CD4-positive, alpha-beta memory T cell (primary cell): ENCODE results near the gene AUNIP. TPM values are rescaled to one million over a fixed set of nuclear protein-coding genes. Genes with fewer than 3 reads are reported as not detected.

Experiments used
- CTCF ChIA-PET: fragments of 350-600 bp; sonication (Branson Sonifier 250); formaldehyde crosslinking; loops from one replicate; lab custom pipeline; 2021; ENCODE audit warnings: inconsistent platforms; ENCODE audit not compliant: partially characterized antibody; lab: Charles Lee
- POLR2A ChIA-PET: fragments of 350-600 bp; sonication (Branson Sonifier 250); formaldehyde crosslinking; loops from one replicate; lab custom pipeline; 2021; ENCODE audit not compliant: partially characterized antibody; lab: Charles Lee
- DNase-seq, 5 donors: peaks; one replicate each; pipeline versions ENCODE4 v3.0.0 to v3.0.0-alpha.2; 2020 to 2022; ENCODE audit warnings: mixed read lengths in 1 of 5
- H3K27ac ChIP-seq: one replicate; pipeline ENCODE4 v1.7.0; 2013; ENCODE audit warnings: low read depth, low read length
- H3K27me3 ChIP-seq: 2 replicates; pipeline ENCODE4 v1.7.0; 2013; ENCODE audit warnings: mild to moderate bottlenecking, low read length, moderate library complexity; ENCODE audit not compliant: insufficient read depth
- H3K36me3 ChIP-seq: 2 replicates; pipeline ENCODE4 v1.7.0; 2013; ENCODE audit warnings: mild to moderate bottlenecking, low read length, moderate library complexity; ENCODE audit not compliant: insufficient read depth
- H3K4me1 ChIP-seq: 2 replicates; pipeline ENCODE4 v1.7.0; 2013; ENCODE audit warnings: mild to moderate bottlenecking, low read length, moderate library complexity; ENCODE audit not compliant: insufficient read depth
- H3K4me3 ChIP-seq, 2 donors: one replicate each; pipeline ENCODE4 v1.7.0; 2013; ENCODE audit warnings: low read length in 2 of 2, mild to moderate bottlenecking in 1 of 2
- H3K9me3 ChIP-seq, 2 donors: one replicate each; pipeline ENCODE4 v1.7.0; 2013; ENCODE audit warnings: low read length in 2 of 2, control low read depth in 1 of 2; ENCODE audit not compliant: control insufficient read depth in 1 of 2
- H3K27ac Mint-ChIP-seq, 7 donors: one replicate each; pipeline ENCODE4 v1.8.0; 2020 to 2021; ENCODE audit warnings: mixed read lengths in 7 of 7, mild to moderate bottlenecking in 6 of 7, inconsistent platforms in 3 of 7, moderate library complexity in 3 of 7
- H3K27me3 Mint-ChIP-seq, 2 donors: one replicate each; pipeline ENCODE4 v1.8.0; 2020 to 2021; ENCODE audit warnings: mixed read lengths in 2 of 2
- H3K36me3 Mint-ChIP-seq, 2 donors: one replicate each; pipeline ENCODE4 v1.8.0; 2020 to 2021; ENCODE audit warnings: mixed read lengths in 2 of 2, inconsistent platforms in 1 of 2, mild to moderate bottlenecking in 1 of 2
- H3K4me1 Mint-ChIP-seq, 4 donors: one replicate each; pipeline ENCODE4 v1.8.0; 2020 to 2021; ENCODE audit warnings: mixed read lengths in 4 of 4, mild to moderate bottlenecking in 1 of 4
- H3K4me3 Mint-ChIP-seq, 8 donors: one replicate each; pipeline ENCODE4 v1.8.0; 2020 to 2021; ENCODE audit warnings: mixed read lengths in 8 of 8, mild to moderate bottlenecking in 7 of 8, moderate library complexity in 6 of 8, inconsistent platforms in 3 of 8
- H3K9me3 Mint-ChIP-seq, 8 donors: one replicate each; pipeline ENCODE4 v1.8.0; 2020 to 2021; ENCODE audit warnings: mixed read lengths in 8 of 8, mild to moderate bottlenecking in 5 of 8, inconsistent platforms in 3 of 8, moderate library complexity in 1 of 8
- intact Hi-C: fragments of 100-400 bp; cut with micrococcal nuclease; formaldehyde crosslinking; loops from one replicate; pipeline ENCODE4 v1.15.1; 2023
- polyA plus RNA-seq, 2 donors: library from polyadenylated mRNA; unstranded; fragments of 300-500 nt; fragmentation: Illumina TruSeq; gene quantifications; one replicate each; pipeline ENCODE4 v1.2.3, GENCODE V29; 2021
- total RNA-seq, 2 experiments: library from RNA; stranded (reverse); gene quantifications; one replicate each; pipeline ENCODE4 v1.2.3, GENCODE V29; 2021

Gene AUNIP
- total and polyA plus RNA-seq, 4 experiments from 2014 or later, result not detected

GRCh38 chr1:25797939-25798338 lies 61.3 kb downstream of the AUNIP start:
- peaks cover 0 to 2% of the 10 kb centered on the region in 2 donors for H3K27me3 Mint-ChIP-seq
- intact Hi-C loops, result loop anchor here (1.0 to 10.0 kb wide), 5 partner anchors 121 to 553 kb away; partner anchors contain the start of gene RSRP1
- H3K27ac Mint-ChIP-seq, result peak overlapping the region; percentile 57 to 95 (median 77)
- ChIA-PET POLR2A (interaction anchor here (1.0 to 5.3 kb wide), 5 partner anchors 12 to 188 kb away, joined by 3 to 37 read pairs (median 5); no protein-coding TSS in a partner anchor), CTCF (interaction anchor here (0.8 to 13.3 kb wide), 16 partner anchors 10 to 278 kb away, joined by 3 to 218 read pairs (median 4); partner anchors contain the start of gene MTFR1L)
- peaks cover 0 to 3% (median 0%) of the 10 kb centered on the region in 8 donors for H3K9me3 Mint-ChIP-seq
- Histone ChIP-seq H3K4me3 (no peak overlapping the region), H3K4me1 (peaks cover 64% of the 10 kb centered on the region), H3K9me3 (no peaks in the 10 kb centered on the region), H3K27ac (no peak overlapping the region), H3K36me3 (no peaks in the 10 kb centered on the region), H3K27me3 (no peaks in the 10 kb centered on the region)
- no peak for DNase-seq
- H3K36me3 Mint-ChIP-seq, result peaks cover 0 to 3% of the 10 kb centered on the region in 2 donors
- H3K4me1 Mint-ChIP-seq, result peaks cover 40 to 76% (median 59%) of the 10 kb centered on the region in 4 donors
- H3K4me3 Mint-ChIP-seq, result peak overlapping the region in 5 of 8 donors; percentile 34 to 79 (median 40)

- CTCF ChIA-PET, result interaction anchor here (0.8 to 13.3 kb wide), 13 partner anchors 11 to 293 kb away, joined by 3 to 218 read pairs (median 6); no protein-coding TSS in a partner anchor
- DNase-seq, result peak; percentile 78 to 87 (median 81)
- H3K4me1 ChIP-seq, result peaks cover 54% of the 10 kb centered on the region
- POLR2A ChIA-PET, result interaction anchor here (1.0 to 5.3 kb wide), 6 partner anchors 21 to 247 kb away, joined by 3 to 46 read pairs (median 22); partner anchors contain the start of gene MAN1C1
- Mint-ChIP-seq H3K27me3 (peaks cover 0 to 2% of the 10 kb centered on the region in 2 donors), H3K4me3 (peak overlapping the region; percentile 58 to 88 (median 80)), H3K4me1 (peaks cover 32 to 66% (median 49%) of the 10 kb centered on the region in 4 donors), H3K36me3 (peaks cover 0 to 3% of the 10 kb centered on the region in 2 donors), H3K27ac (peak overlapping the region; percentile 86 to 98 (median 95)), H3K9me3 (peaks cover 0 to 2% (median 0%) of the 10 kb centered on the region in 8 donors)
- H3K4me3 ChIP-seq, result peak overlapping the region in 1 of 2 donors; percentile 44
- no peaks in the 10 kb centered on the region for H3K36me3 ChIP-seq
- intact Hi-C loops, result loop anchor here (1.0 to 10.0 kb wide), 7 partner anchors 22 to 552 kb away; partner anchors contain the start of gene RSRP1
- no peaks in the 10 kb centered on the region for H3K9me3 ChIP-seq
- H3K27me3 ChIP-seq, result no peaks in the 10 kb centered on the region
- H3K27ac ChIP-seq, result peak overlapping the region; percentile 45
Observed at GRCh38 chr1:25796811-25797458, 62.3 kb downstream of the AUNIP start.

- ChIA-PET POLR2A (interaction anchor here (1.1 to 5.3 kb wide), 4 partner anchors 20 to 186 kb away, joined by 3 to 46 read pairs (median 27); partner anchors contain the start of gene MAN1C1), CTCF (interaction anchor here (1.0 to 13.3 kb wide), 10 partner anchors 9 to 292 kb away, joined by 3 to 218 read pairs (median 5); no protein-coding TSS in a partner anchor)
- Mint-ChIP-seq H3K4me3 (peak overlapping the region in 7 of 8 donors; percentile 58 to 88 (median 82)), H3K36me3 (peaks cover 0 to 3% of the 10 kb centered on the region in 2 donors), H3K27me3 (peaks cover 0 to 2% of the 10 kb centered on the region in 2 donors), H3K9me3 (peaks cover 0 to 2% (median 0%) of the 10 kb centered on the region in 8 donors), H3K4me1 (peaks cover 30 to 61% (median 45%) of the 10 kb centered on the region in 4 donors), H3K27ac (peak overlapping the region; percentile 86 to 98 (median 95))
- Histone ChIP-seq H3K4me1 (peaks cover 47% of the 10 kb centered on the region), H3K27ac (peak overlapping the region; percentile 45), H3K9me3 (no peaks in the 10 kb centered on the region), H3K36me3 (no peaks in the 10 kb centered on the region), H3K27me3 (no peaks in the 10 kb centered on the region), H3K4me3 (no peak overlapping the region)
- intact Hi-C loops, result loop anchor here (1.0 to 10.0 kb wide), 6 partner anchors 21 to 551 kb away; partner anchors contain the start of gene RSRP1
- DNase-seq, result peak in 2 of 5 donors; percentile 62 to 78
Observed at GRCh38 chr1:25795946-25796810, 63.1 kb downstream of the AUNIP start.

GRCh38 chr1:25795211-25795610 lies 64.0 kb downstream of the AUNIP start:
- Histone ChIP-seq H3K27me3 (no peaks in the 10 kb centered on the region), H3K36me3 (no peaks in the 10 kb centered on the region), H3K4me3 (no peak overlapping the region), H3K9me3 (no peaks in the 10 kb centered on the region), H3K4me1 (peaks cover 39% of the 10 kb centered on the region), H3K27ac (no peak overlapping the region)
- H3K4me1 Mint-ChIP-seq, result peaks cover 25 to 53% (median 37%) of the 10 kb centered on the region in 4 donors
- ChIA-PET POLR2A (interaction anchor here (1.1 to 5.1 kb wide), 3 partner anchors 20 to 178 kb away, joined by 3 to 46 read pairs (median 17); partner anchors contain the start of gene MAN1C1), CTCF (interaction anchor here (0.7 to 13.3 kb wide), 7 partner anchors 15 to 290 kb away, joined by 3 to 218 read pairs (median 6); no protein-coding TSS in a partner anchor)
- peaks cover 0 to 2% (median 0%) of the 10 kb centered on the region in 8 donors for H3K9me3 Mint-ChIP-seq
- H3K36me3 Mint-ChIP-seq, result peaks cover 2 to 3% of the 10 kb centered on the region in 2 donors
- H3K27me3 Mint-ChIP-seq, result peaks cover 0 to 2% of the 10 kb centered on the region in 2 donors
- intact Hi-C loops, result loop anchor here (5.0 to 10.0 kb wide), 3 partner anchors 118 to 550 kb away; partner anchors contain the start of gene RSRP1
- H3K4me3 Mint-ChIP-seq, result peak overlapping the region in 1 of 8 donors; percentile 38
- peak overlapping the region; percentile 0 to 95 (median 36) for H3K27ac Mint-ChIP-seq
- no peak for DNase-seq

- intact Hi-C loops, result loop anchor here (10.0 kb wide), 1 partner anchor 550 kb away; the partner anchor contains the start of gene RSRP1
Observed at GRCh38 chr1:25794325-25794724, 64.9 kb downstream of the AUNIP start.

More at GRCh38 chr1:25794325-25794724, 64.9 kb downstream of the AUNIP start:
- Histone ChIP-seq H3K9me3 (no peaks in the 10 kb centered on the region), H3K4me3 (no peak overlapping the region), H3K4me1 (peaks cover 34% of the 10 kb centered on the region), H3K36me3 (no peaks in the 10 kb centered on the region), H3K27ac (no peak overlapping the region), H3K27me3 (no peaks in the 10 kb centered on the region)
- POLR2A ChIA-PET, result interaction anchor here (1.5 to 5.1 kb wide), 2 partner anchors 20 to 177 kb away, joined by 5 to 46 read pairs; partner anchors contain the start of gene MAN1C1
- CTCF ChIA-PET, result interaction anchor here (0.7 to 13.3 kb wide), 5 partner anchors 19 to 289 kb away, joined by 3 to 218 read pairs (median 6); no protein-coding TSS in a partner anchor
- Mint-ChIP-seq H3K36me3 (peaks cover 5 to 6% of the 10 kb centered on the region in 2 donors), H3K9me3 (peaks cover 0 to 2% (median 0%) of the 10 kb centered on the region in 8 donors), H3K4me1 (peaks cover 23 to 52% (median 34%) of the 10 kb centered on the region in 4 donors), H3K4me3 (no peak overlapping the region), H3K27ac (peak overlapping the region in 3 of 7 donors; percentile 43 to 78 (median 47)), H3K27me3 (peaks cover 0 to 2% of the 10 kb centered on the region in 2 donors)
- DNase-seq, result no peak
